NCI-H2227 (cell line): Measurements from ENCODE around the gene BDH2.
A peak's percentile ranks its signal among the peaks of the same experiment; 100 is the strongest.

Experiments
- DNase-seq: peaks from one replicate; lab custom pipeline; 2025; ENCODE audit not compliant: unreplicated experiment; lab: John Stamatoyannopoulos, UW

Gene BDH2

GRCh38 chr4:103085555-103086196 lies 14.0 kb downstream of the BDH2 start:
- DNase-seq = no peak

DNA sequence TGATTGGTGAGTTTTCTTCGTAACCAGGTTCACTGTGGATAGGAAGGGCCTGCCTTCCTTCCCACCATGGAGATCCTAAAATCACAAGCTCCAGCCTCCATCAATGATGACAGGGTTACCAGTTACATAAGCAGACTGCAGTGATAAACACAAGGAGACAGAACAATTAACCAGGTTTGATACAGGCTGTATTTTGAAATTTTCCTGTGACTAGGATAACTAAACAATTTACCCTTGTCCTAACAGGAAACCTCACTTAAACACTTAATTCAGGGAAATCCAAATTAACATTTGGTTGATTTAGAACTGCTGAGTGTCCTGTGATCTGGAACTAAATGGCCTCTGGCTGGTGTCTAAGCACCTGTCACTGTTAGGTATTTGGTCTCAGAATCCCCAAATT lies 20.0 kb downstream of the BDH2 start:
- no peak for DNase-seq

DNA sequence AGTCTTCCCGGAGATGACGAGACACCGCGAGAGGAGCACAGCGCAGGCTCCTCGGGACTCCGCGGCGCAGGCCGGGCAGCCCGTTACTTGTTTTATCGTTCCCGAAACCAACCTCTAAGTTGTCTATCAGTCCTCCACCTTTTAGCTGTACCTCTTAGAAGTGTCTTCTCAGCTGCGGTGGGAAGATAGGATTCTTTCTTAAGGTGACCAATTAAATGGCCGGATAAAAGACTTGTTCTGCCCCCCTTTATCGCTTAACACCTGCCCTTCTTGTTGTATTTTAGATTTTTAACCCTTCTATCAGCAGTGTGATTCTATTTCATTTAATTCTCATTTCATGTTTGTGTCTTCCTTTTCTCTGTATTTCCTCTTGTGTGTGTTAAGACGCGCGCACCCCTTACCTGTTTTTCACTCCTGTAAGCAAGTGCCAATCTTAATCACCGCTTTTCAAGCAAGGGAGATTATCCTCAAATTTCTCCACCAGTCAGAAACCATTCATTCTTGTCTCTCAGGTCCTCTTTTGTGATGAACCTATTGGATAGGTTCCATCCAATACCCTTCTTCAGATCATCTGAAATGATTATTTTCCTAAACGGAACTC lies 22.8 kb downstream of the BDH2 start, which contains the start of gene SLC9B2:
Gene SLC9B2, minus strand, starts transcription at position 15 of the 601 bp plus-strand sequence. CDS start 9,211 bp downstream, outside the sequence.
- peak; percentile 34 for DNase-seq

- peak; percentile 70 for DNase-seq
Observed at GRCh38 chr4:103075894-103076746, 23.5 kb downstream of the BDH2 start.

DNA sequence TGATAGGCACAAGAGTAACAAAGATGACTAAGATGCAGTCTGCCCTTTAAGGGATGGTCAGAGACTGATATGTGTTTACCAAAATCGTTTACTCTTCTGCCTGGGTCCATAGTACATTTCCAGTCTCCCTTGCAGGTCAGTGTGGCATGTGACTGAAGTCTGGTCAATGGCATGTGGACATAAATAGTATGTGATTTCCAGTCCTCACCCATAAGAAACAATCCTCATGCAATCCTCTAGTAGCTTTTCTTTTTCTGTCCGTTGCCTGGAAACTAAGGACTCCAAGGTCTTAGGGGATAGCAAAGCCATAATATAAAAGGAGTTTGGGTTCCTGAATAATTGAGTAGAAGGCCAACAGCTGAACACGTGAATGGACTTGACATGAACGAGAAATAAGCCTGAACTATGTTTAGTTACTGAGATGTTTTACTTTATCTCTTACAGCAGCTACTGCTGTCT lies 24.2 kb downstream of the BDH2 start:
- peak; percentile 34 for DNase-seq

- DNase-seq = no peak
Observed at GRCh38 chr4:103074744-103075434, 24.7 kb downstream of the BDH2 start.

DNA sequence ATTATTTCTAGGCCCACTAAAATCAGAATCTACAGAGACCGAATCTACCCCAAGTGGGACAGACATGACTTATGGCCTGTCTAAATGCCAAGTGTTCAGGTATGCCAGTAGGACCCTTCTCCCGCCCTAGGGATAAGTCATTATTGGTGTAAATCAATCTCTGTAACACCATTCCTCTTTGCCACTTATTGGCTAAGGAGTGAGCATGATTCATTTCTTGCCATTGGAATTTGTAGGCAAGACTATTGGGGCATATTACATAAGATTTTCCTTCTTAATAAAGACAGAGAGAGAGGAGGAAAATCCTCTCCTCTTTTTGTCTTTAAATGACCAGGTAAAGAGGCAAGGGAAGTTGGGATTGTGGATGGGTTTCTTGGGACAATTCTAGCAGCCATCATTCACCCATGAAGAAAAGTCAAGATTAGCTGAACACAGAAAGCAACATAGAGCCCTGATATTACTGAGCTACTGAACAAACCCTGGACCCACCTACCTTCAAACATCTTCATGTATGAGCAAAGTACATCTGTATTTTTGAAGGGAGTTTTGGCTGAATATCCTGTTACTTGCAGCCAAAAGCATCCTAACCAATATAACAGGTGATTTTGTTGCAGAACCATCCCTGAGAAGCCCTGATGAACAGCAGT lies 25.7 kb downstream of the BDH2 start:
- DNase-seq = no peak

- no peak for DNase-seq
Observed at GRCh38 chr4:103067841-103068547, 31.6 kb downstream of the BDH2 start.

GRCh38 chr4:103060453-103061148 lies 39.0 kb downstream of the BDH2 start:
- no peak for DNase-seq

- no peak for DNase-seq
Observed at GRCh38 chr4:103054030-103054429, 45.6 kb downstream of the BDH2 start.

GRCh38 chr4:103052779-103053178 lies 46.9 kb downstream of the BDH2 start:
- no peak for DNase-seq

GRCh38 chr4:103052145-103052544 lies 47.5 kb downstream of the BDH2 start:
- DNase-seq = no peak

DNA sequence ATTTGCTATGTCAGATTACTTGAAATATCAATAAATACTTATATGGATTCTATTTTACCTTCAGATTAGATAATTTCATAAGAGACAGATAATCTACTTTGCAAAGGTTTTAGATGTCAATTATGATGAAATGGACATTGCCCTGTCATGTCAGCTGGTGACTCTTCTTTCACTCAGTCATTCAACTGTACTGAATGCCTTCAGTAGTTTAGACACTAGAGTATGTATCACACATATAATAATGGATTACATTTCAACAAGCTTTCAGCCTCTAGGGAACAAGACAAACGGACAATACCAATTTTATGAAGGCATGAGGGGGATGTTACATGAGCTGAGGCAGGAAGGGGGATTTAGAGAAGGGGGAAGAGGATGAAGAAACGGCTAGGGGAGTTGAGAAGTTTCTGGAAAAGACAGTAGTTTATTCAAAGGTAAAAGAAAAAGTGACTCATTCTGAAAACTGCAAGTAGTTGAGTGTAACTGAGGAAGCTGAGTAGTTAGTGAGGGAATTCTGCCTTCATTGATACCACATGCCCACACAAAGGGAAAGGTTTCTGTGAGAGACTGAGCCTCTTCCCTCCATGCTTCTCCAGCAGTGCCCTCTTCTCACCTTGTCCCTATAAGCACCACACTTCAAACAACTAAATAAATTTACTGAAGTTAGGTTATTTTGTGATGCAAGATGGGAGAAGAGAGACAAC lies 48.7 kb downstream of the BDH2 start:
- DNase-seq = no peak

GRCh38 chr4:103046416-103047290 lies 53.0 kb downstream of the BDH2 start:
- DNase-seq = peak; percentile 36

- no peak for DNase-seq
Observed at GRCh38 chr4:103044183-103044582, 55.5 kb downstream of the BDH2 start.

DNA sequence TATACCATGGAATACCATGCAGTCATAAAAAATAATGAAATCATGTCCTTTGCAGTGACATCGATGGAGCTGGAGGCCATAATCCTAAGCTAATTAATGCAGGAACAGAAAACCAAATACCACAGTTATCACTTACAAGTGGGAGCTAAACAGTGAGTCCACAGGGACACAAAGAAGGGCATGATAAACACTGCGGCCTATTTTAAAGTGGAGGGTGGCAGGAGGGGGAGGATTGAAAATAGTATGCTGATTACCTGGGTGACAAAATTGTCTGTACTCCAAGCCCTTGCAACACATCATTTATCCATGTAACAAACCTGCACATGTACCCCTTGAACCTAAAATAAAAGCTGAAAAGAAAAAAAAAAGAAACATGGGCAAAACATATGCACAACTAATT lies 63.5 kb downstream of the BDH2 start:
- no peak for DNase-seq

DNA sequence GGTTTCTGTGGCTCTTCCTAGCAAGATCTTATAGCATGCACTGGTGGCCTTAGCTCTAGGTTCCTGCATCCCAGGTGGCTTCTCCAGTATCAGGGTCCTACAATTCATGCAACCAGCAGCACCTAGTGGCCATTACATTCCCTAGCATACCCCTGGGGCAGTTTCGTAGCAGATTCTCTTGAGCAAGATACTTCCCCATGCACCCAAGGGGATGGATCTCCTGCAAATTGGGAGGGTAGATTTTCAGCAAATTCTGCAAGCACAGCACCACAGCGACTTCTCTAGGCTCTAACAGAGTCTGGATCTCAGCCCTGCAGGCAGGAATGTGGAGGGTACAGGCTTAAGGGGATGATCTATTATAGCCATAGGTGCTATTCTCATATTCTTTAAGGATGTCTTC lies 67.1 kb downstream of the BDH2 start:
- peak; percentile 13 for DNase-seq

DNA sequence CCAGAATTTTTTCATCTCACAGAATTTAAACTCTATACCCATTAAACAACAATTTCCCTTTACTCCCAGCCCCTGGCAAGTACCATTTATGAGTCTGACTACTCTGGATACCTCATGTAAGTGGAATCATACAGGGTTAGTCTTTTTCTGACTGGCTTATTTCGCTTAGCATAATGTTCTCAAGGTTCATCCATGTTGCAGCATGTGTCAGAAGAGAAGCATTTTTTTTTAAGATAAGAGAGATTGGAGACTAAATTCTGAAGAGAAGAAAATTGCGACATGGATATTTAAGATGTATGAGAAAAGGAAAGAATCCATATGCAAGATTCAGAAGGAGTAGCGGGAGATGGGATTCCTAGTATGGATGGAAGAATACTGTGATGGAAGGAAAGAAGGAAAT lies 68.8 kb downstream of the BDH2 start:
- DNase-seq = no peak
